Activated CD4-positive, alpha-beta T cell treated with anti-CD3 and anti-CD28 coated beads for 1 hour (primary cell): ENCODE data around the gene CD300LB.
"Not testable (repeated sequence)": the region's sequence is repeated elsewhere in the genome, so short reads cannot be mapped to it uniquely, and the experiment has no call there.

ENCODE experiments used
- DNase-seq: peaks from one replicate; pipeline ENCODE4 v3.0.0-alpha.2; 2020

CD300LB gene

DNA sequence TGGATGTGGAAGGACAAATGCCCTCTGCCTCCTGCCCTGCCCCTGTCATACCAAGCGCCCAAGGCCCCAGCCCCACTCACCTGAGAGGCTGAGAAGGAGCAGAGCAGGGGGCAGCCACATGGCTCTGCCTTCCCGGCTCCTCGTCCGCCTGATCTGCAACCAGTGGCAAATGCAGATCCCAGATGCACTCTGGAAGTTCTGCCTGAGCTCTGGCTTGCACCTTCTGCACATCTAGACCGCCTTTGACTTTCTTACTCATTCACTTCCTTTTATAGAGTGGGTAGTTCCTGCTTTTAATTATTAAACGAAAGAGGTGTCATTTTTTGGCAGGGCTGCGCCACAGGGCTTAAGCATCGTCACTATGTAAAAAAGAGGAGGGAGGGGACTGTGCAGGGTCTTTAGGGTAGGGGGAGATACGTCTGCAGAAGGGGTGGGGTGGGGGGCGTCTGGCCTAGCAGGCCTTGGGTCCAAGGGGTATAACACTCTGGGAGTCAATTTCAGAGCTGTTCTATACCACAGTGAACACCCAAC lies at the start of gene CD300LB:
CD300LB (minus strand) TSS at position 245 of the 531 bp plus-strand sequence; CDS start at position 120, 125 bp downstream.
- DNase-seq: no peak

- no peak for DNase-seq
These were observed 48.6 kb upstream of the CD300LB start for GRCh38 chr17:74579900-74580299.

- no peak for DNase-seq
These were observed 47.7 kb upstream of the CD300LB start for GRCh38 chr17:74578979-74579378.

GRCh38 chr17:74574489-74575142 lies 43.3 kb upstream of the CD300LB start:
- no peak for DNase-seq

GRCh38 chr17:74573635-74574034 lies 42.4 kb upstream of the CD300LB start:
- not testable (repeated sequence) for DNase-seq

- no peak for DNase-seq
These were observed 41.9 kb upstream of the CD300LB start for GRCh38 chr17:74573169-74573568.

GRCh38 chr17:74571621-74572270 lies 40.5 kb upstream of the CD300LB start:
- no peak for DNase-seq

DNA sequence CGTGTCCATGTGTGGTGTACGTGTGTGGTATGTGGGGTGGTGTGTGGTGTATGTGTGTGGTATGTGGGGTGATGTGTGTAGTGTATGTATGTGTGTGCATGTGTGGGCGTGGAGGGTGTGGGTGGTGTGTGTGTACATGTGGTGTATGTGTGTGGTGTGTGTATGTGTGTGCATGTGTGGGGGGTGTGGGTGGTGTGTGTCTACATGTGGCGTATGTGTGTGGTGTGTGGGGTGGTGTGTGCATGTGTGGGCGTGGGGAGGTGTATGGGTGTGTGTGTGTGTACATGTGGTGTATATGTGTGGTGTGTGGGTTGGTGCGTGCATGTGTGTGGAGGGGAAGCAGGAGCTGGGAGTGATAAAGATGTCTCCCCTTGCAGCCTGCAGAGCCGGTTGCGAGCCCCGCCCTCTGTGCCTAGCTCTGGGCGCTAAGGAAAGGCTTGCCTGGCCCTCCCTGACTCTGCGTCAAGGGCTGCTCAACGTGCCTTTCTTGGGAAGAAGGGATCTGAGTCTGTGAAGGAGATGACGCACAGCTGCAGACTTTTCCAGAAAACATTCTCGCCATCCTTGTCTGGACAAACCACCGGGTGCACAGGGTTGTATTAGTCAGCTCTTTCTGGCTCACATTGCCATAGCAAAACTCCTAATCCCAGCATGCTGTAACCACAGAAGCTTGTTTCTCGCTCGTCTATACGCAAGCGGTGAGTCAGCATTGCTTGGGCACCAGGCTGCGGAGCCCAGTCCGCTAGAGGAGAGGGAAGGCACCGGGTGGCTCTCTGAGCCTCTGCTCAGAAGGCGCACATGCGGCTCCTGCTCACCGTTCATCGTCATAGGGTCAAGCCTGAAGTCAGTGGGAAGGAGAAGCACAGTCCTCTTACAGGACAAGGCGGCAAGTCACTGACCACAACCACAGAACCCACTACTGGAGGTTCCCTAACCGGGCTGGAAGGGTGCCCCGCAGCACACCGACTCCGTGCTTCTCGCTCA lies 38.0 kb upstream of the CD300LB start:
- DNase-seq: no peak

- DNase-seq: no peak
These were observed 37.0 kb upstream of the CD300LB start for GRCh38 chr17:74568106-74568873.

- no peak for DNase-seq
These were observed 36.1 kb upstream of the CD300LB start, which contains the start of gene CD300H for GRCh38 chr17:74567397-74567796. Gene CD300H (minus strand): TSS chr17:74567509.

GRCh38 chr17:74566132-74566753 lies 35.0 kb upstream of the CD300LB start:
- DNase-seq: no peak

GRCh38 chr17:74565126-74565525 lies 33.9 kb upstream of the CD300LB start:
- DNase-seq: no peak

GRCh38 chr17:74563358-74563757 lies 32.1 kb upstream of the CD300LB start:
- DNase-seq: no peak

DNA sequence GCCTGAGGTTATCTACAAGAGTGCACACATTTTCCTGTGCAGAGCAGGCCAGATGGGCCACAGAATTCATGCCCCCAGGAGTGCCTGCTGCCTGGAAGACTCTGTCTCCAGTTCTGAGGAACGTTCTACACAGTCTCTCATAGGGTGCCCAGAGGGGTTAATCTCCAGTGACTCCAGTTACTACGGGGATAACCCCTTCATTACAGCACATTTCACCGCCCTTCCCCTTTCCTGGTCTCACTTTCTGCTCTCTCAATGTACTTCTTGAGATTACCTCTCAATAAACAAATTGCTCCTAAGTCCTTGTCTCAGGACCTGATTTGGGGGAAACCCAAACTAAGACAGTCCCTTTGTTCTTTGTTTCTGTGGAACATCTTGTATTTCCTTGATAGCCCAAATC lies 30.3 kb upstream of the CD300LB start:
- DNase-seq: no peak

GRCh38 chr17:74558882-74559519 lies 27.7 kb upstream of the CD300LB start:
- DNase-seq: no peak

DNA sequence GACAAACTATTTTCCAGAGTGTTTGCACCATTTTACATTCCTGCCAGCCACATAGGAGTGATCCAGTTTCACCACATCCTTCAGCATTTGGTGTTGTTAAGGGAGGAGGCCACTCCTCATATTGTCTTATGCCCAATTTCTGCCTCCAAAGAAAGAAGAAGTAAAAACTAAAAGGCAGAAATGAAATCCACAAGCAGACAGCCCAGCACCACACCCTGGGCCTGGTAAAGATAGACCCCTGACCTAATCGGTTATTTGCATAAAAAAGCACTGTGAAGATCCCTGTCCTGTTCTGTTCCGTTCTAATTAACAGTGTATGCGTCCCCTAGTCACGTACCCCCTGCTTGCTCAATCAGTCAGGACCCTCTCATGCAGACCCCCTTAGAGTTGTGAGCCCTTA lies 27.1 kb upstream of the CD300LB start:
- not testable (repeated sequence) for DNase-seq

- no peak for DNase-seq
These were observed 24.2 kb upstream of the CD300LB start for GRCh38 chr17:74555427-74555940.

DNA sequence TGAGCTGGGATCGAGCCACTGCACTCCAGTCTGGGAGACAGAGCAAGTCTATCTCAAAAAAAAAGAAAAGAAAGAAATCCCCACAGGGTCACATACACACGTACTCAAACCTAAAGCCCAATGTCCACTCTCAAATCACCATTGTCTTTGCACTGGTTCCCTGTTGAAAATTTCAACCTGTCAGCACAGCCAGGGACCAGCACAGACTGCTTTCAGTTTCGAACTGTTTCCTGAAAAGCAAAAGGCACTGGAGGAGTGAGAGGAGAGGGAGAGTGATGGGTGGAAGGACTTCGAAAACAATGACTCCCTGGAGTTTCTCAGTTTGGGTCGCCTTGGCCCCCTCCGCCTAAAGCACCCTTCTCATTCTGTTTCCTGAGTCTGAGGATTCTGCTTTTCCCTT lies 23.6 kb upstream of the CD300LB start:
- no peak for DNase-seq

DNA sequence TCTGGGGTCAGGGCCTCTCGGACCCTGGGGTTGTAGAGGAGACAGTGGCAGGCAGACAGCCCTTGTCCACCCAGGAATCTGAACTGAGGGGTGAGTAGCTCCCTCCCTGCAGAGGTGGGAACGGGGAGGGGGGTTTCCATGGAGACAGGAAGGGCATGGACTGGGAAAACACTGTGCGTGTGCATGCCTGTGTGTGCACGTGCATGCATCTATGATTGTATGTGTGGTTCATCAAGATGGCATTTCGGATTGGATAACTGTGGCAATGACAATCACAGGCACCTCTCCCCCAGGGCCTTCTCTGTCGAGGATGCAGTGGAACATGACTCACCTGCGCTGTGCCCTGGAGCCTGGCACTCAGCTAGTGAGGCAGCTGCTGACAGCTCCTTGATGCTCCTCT lies 20.8 kb upstream of the CD300LB start:
- no peak for DNase-seq

DNA sequence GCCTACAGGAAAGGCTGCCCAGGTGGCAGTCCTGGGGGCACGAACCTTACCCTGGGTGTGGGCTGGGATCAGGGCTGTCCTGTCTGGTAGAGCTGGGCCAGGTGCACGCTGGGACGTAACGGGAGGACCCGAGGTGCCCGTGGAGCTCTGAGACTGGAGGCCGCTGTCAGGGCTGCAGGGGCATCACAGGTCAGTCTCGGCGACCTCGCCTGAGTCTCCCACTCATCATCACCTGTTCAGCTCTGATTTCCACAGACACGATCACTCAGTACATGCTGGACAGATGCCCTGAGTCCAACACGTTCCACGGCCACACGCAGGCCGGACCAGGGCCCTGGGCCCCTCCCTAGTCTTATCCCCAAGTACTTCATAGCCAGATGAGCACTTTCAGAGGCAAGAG lies 19.3 kb upstream of the CD300LB start:
- DNase-seq: no peak

GRCh38 chr17:74549343-74549742 lies 18.1 kb upstream of the CD300LB start:
- no peak for DNase-seq
